Breast epithelium (tissue), 4 donors: ENCODE data around the gene SFI1. TPM values are rescaled to one million over a fixed set of nuclear protein-coding genes. Genes with fewer than 3 reads are reported as not detected.
"Not testable (repeated sequence)": the region's sequence is repeated elsewhere in the genome, so short reads cannot be mapped to it uniquely, and the experiment has no call there.

Experiments used
- DNase-seq, 2 donors: peaks; one replicate each; pipeline ENCODE4 v3.0.0-alpha.2; 2019; ENCODE audit warnings: low spot score in 2 of 2
- H3K27ac ChIP-seq, 2 donors: fragments of 200-600 bp; sonication (generic) in 1 of 2; one replicate each; pipeline ENCODE4 v1.5.1; 2016 to 2019; ENCODE audit warnings: mild to moderate bottlenecking in 1 of 2
- H3K27me3 ChIP-seq, 2 donors: fragments of 200-600 bp; sonication (generic) in 1 of 2; one replicate each; pipeline versions ENCODE4 v1.5.1 to v1.6.0; 2017 to 2019; ENCODE audit warnings: control low read depth in 1 of 2, mild to moderate bottlenecking in 1 of 2
- H3K36me3 ChIP-seq: fragments of 200-600 bp; one replicate; pipeline ENCODE4 v1.5.1; 2019
- H3K4me1 ChIP-seq, 2 donors: fragments of 200-600 bp; sonication (generic); one replicate each; pipeline ENCODE4 v1.5.1; 2016 to 2019; ENCODE audit warnings: control low read depth in 1 of 2
- H3K4me3 ChIP-seq, 3 donors: fragments of 200-600 bp; sonication (generic); 1 replicate in 2 of 3; 2 replicates in 1 of 3; pipeline ENCODE4 v1.5.1; 2016 to 2019; ENCODE audit warnings: mild to moderate bottlenecking in 3 of 3, moderate library complexity in 2 of 3
- H3K9me3 ChIP-seq, 2 donors: fragments of 200-600 bp; sonication (generic) in 1 of 2; one replicate each; pipeline ENCODE4 v1.5.1; 2016 to 2019; ENCODE audit warnings: control low read depth in 1 of 2
- CTCF ChIP-seq, 3 donors: fragments of 450-650 bp; IDR thresholded peaks; one replicate each; pipeline ENCODE4 v1.5.1; 2016 to 2017; ENCODE audit warnings: antibody characterized with exemption in 3 of 3, mild to moderate bottlenecking in 3 of 3, moderate library complexity in 3 of 3
- POLR2A ChIP-seq: fragments of 450-650 bp; IDR thresholded peaks from one replicate; pipeline ENCODE4 v1.6.1; 2016; ENCODE audit warnings: antibody characterized with exemption, mild to moderate bottlenecking, moderate library complexity
- POLR2AphosphoS5 ChIP-seq, 3 donors: sonication (generic); formaldehyde crosslinking; IDR thresholded peaks; one replicate each; pipeline ENCODE4 v1.6.1; 2017; ENCODE audit warnings: antibody characterized with exemption in 3 of 3
- intact Hi-C: fragments of 100-400 bp; cut with DNase I; formaldehyde crosslinking; loops from one replicate; pipeline ENCODE4 v1.15.1; 2023; ENCODE audit warnings: low total_unique reads
- total RNA-seq, 3 donors: library from RNA; depleted of rRNA; stranded (reverse); fragments of >200 nt; gene quantifications; one replicate each; pipeline ENCODE4 v1.1.0, GENCODE V29; 2016

The SFI1 gene
- total RNA-seq, 3 donors from 2014 or later, result 17.4 to 62.9 (median 42.1) TPM

GRCh38 chr22:31652911-31653684 is 156.8 kb downstream of the SFI1 start:
- Histone ChIP-seq H3K36me3 (no peaks in the 10 kb centered on the region), H3K9me3 (no peaks in the 10 kb centered on the region), H3K27ac (peak overlapping the region; percentile 28 to 42), H3K27me3 (no peaks in the 10 kb centered on the region), H3K4me3 (no peak overlapping the region), H3K4me1 (no peaks in the 10 kb centered on the region)
- TF ChIP-seq POLR2AphosphoS5 (IDR thresholded peaks at IDR 0.05) (no peak), POLR2A (no peak), CTCF (IDR thresholded peaks at IDR 0.05) (no peak)
- intact Hi-C loops, result loop anchor here (5.0 kb wide), 1 partner anchor 521 kb away; no protein-coding TSS in a partner anchor
- no peak for DNase-seq

- Histone ChIP-seq H3K4me3 (no peak overlapping the region), H3K27me3 (no peaks in the 10 kb centered on the region), H3K27ac (peak overlapping the region; percentile 28 to 42), H3K4me1 (no peaks in the 10 kb centered on the region), H3K36me3 (no peaks in the 10 kb centered on the region), H3K9me3 (no peaks in the 10 kb centered on the region)
- TF ChIP-seq CTCF (IDR thresholded peaks at IDR 0.05) (no peak), POLR2A (no peak), POLR2AphosphoS5 (IDR thresholded peaks at IDR 0.05) (no peak)
- intact Hi-C loops, result loop anchor here (5.0 kb wide), 1 partner anchor 522 kb away; no protein-coding TSS in a partner anchor
- no peak for DNase-seq
These were observed 157.6 kb downstream of the SFI1 start for GRCh38 chr22:31653944-31654343.

- Histone ChIP-seq H3K27me3 (no peaks in the 10 kb centered on the region), H3K4me1 (no peaks in the 10 kb centered on the region), H3K4me3 (no peak overlapping the region), H3K27ac (peak overlapping the region in 1 of 2 donors; percentile 42), H3K36me3 (no peaks in the 10 kb centered on the region), H3K9me3 (no peaks in the 10 kb centered on the region)
- intact Hi-C loops, result loop anchor here (5.0 kb wide), 1 partner anchor 522 kb away; no protein-coding TSS in a partner anchor
- TF ChIP-seq CTCF (IDR thresholded peaks at IDR 0.05) (no peak), POLR2A (no peak), POLR2AphosphoS5 (IDR thresholded peaks at IDR 0.05) (no peak)
- DNase-seq, result no peak
These were observed 158.1 kb downstream of the SFI1 start for GRCh38 chr22:31654408-31654807.

GRCh38 chr22:31659246-31659645 is 162.9 kb downstream of the SFI1 start:
- Histone ChIP-seq H3K4me1 (peaks cover 4 to 10% of the 10 kb centered on the region in 2 donors), H3K27me3 (no peaks in the 10 kb centered on the region), H3K36me3 (no peaks in the 10 kb centered on the region), H3K27ac (no peak overlapping the region), H3K9me3 (no peaks in the 10 kb centered on the region), H3K4me3 (no peak overlapping the region)
- intact Hi-C loops, result no loop called here
- TF ChIP-seq POLR2A (no peak), CTCF (IDR thresholded peaks at IDR 0.05) (no peak)
- no peak for DNase-seq

- H3K36me3 ChIP-seq, H3K9me3 ChIP-seq, DNase-seq, H3K27me3 ChIP-seq, intact Hi-C loops: not testable (repeated sequence)
- H3K4me3 ChIP-seq, result peak overlapping the region; percentile 88 to 99 (median 94)
- H3K27ac ChIP-seq, result peak overlapping the region in 1 of 2 donors; percentile 88
- H3K4me1 ChIP-seq, result peaks cover 4 to 10% of the 10 kb centered on the region in 2 donors
These were observed 164.6 kb downstream of the SFI1 start for GRCh38 chr22:31660860-31661341.
